HEK293 (cell line): ENCODE data around the gene RASGRF2.

Experiments
- CTCF ChIA-PET: fragments of 350-600 bp; formaldehyde crosslinking; extraction: SDS; loops from one replicate; lab custom pipeline; 2021; ENCODE audit warnings: antibody characterized with exemption; lab: Yijun Ruan, JAX
- POLR2A ChIA-PET: fragments of 300-600 bp; formaldehyde crosslinking; extraction: SDS; loops from one replicate; lab custom pipeline; 2020; ENCODE audit warnings: antibody characterized with exemption, inconsistent platforms; lab: Yijun Ruan, JAX
- H3K27ac ChIP-seq: fragments of 200-500 bp; sonication (Bioruptor generic); 2 replicates; pipeline ENCODE4 v1.5.1; 2014; ENCODE audit warnings: low read depth, low read length, control low read depth, inconsistent platforms; ENCODE audit errors: extremely low read depth
- H3K36me3 ChIP-seq, 2 experiments: fragments of 200-500 bp in 1 of 2; sonication (Bioruptor generic) in 1 of 2; 1 replicate in 1 of 2; 2 replicates in 1 of 2; pipeline ENCODE4 v1.5.1; 2014 to 2017; ENCODE audit warnings: inconsistent platforms in 2 of 2, low read length in 2 of 2; ENCODE audit not compliant: control insufficient read depth in 2 of 2, insufficient read depth in 1 of 2
- H3K4me1 ChIP-seq: fragments of 200-500 bp; sonication (Bioruptor generic); 2 replicates; pipeline ENCODE4 v1.5.1; 2014; ENCODE audit warnings: mild to moderate bottlenecking, low read length, inconsistent platforms; ENCODE audit not compliant: control insufficient read depth, insufficient read depth
- H3K4me3 ChIP-seq: 2 replicates; pipeline ENCODE4 v1.5.1; 2011; ENCODE audit warnings: low read depth, mild to moderate bottlenecking, control low read depth, low read length, moderate library complexity
- H3K9me3 ChIP-seq: fragments of 200-500 bp; sonication (Bioruptor generic); 2 replicates; pipeline ENCODE4 v1.5.1; 2014; ENCODE audit warnings: low read depth, low read length, inconsistent platforms; ENCODE audit not compliant: control insufficient read depth, insufficient read depth
- BCL11A ChIP-seq: fragments of 450-650 bp; formaldehyde crosslinking; IDR thresholded peaks from 2 replicates; pipeline ENCODE4 v1.5.1; 2016; ENCODE audit warnings: low read depth, missing biosample characterization, missing genetic modification characterization
- BCL11B ChIP-seq: fragments of 450-650 bp; formaldehyde crosslinking; IDR thresholded peaks from 2 replicates; pipeline ENCODE4 v1.5.1; 2016; ENCODE audit warnings: low read depth, missing biosample characterization, missing genetic modification characterization
- GLI2 ChIP-seq: fragments of 450-650 bp; formaldehyde crosslinking; IDR thresholded peaks from 2 replicates; pipeline ENCODE4; 2017; ENCODE audit warnings: missing biosample characterization, missing genetic modification characterization, low read depth, borderline replicate concordance
- PRDM6 ChIP-seq: fragments of 450-650 bp; formaldehyde crosslinking; IDR thresholded peaks from 2 replicates; pipeline ENCODE4 v1.5.1; 2017; ENCODE audit warnings: missing biosample characterization, missing genetic modification characterization
- RBAK ChIP-seq: fragments of 450-650 bp; formaldehyde crosslinking; IDR thresholded peaks from 2 replicates; pipeline ENCODE4 v1.5.1; 2016; ENCODE audit warnings: missing biosample characterization, missing genetic modification characterization
- SALL2 ChIP-seq: fragments of 450-650 bp; formaldehyde crosslinking; IDR thresholded peaks from 2 replicates; pipeline ENCODE4 v1.5.0; 2017; ENCODE audit warnings: missing biosample characterization, mild to moderate bottlenecking, missing genetic modification characterization, borderline replicate concordance
- SCRT1 ChIP-seq: fragments of 450-650 bp; formaldehyde crosslinking; IDR thresholded peaks from 2 replicates; pipeline ENCODE4 v1.5.1; 2016; ENCODE audit warnings: missing biosample characterization, missing genetic modification characterization, borderline replicate concordance
- SP3 ChIP-seq: fragments of 450-650 bp; formaldehyde crosslinking; IDR thresholded peaks from 2 replicates; pipeline ENCODE4 v1.5.1; 2016; ENCODE audit warnings: missing biosample characterization, missing genetic modification characterization
- TCF7L2 ChIP-seq: IDR thresholded peaks from 2 replicates; pipeline ENCODE4 v1.6.1; 2011; ENCODE audit warnings: low read depth, mild to moderate bottlenecking, inconsistent platforms, low read length, moderate library complexity, borderline replicate concordance
- WT1 ChIP-seq: fragments of 450-650 bp; formaldehyde crosslinking; IDR thresholded peaks from 2 replicates; pipeline ENCODE4 v1.5.1; 2016; ENCODE audit warnings: missing biosample characterization, missing genetic modification characterization
- ZBTB20 ChIP-seq: fragments of 450-650 bp; formaldehyde crosslinking; IDR thresholded peaks from 2 replicates; pipeline ENCODE4 v1.5.1; 2016; ENCODE audit warnings: missing biosample characterization, missing genetic modification characterization
- ZNF10 ChIP-seq: fragments of 450-650 bp; formaldehyde crosslinking; IDR thresholded peaks from 2 replicates; pipeline ENCODE4 v1.5.1; 2017; ENCODE audit warnings: missing biosample characterization, missing genetic modification characterization
- ZNF133 ChIP-seq: fragments of 450-650 bp; formaldehyde crosslinking; IDR thresholded peaks from 2 replicates; pipeline ENCODE4 v1.5.1; 2016; ENCODE audit warnings: missing biosample characterization, missing genetic modification characterization
- ZNF157 ChIP-seq: fragments of 450-650 bp; formaldehyde crosslinking; IDR thresholded peaks from 2 replicates; pipeline ENCODE4 v1.5.1; 2016; ENCODE audit warnings: missing biosample characterization, missing genetic modification characterization
- ZNF19 ChIP-seq: fragments of 450-650 bp; formaldehyde crosslinking; IDR thresholded peaks from 2 replicates; pipeline ENCODE4; 2016; ENCODE audit warnings: missing biosample characterization, missing genetic modification characterization, low read depth
- ZNF211 ChIP-seq: fragments of 450-650 bp; formaldehyde crosslinking; IDR thresholded peaks from 2 replicates; pipeline ENCODE4 v1.5.1; 2016; ENCODE audit warnings: low read depth, missing biosample characterization, missing genetic modification characterization
- ZNF214 ChIP-seq: fragments of 450-650 bp; formaldehyde crosslinking; IDR thresholded peaks from 2 replicates; pipeline ENCODE4 v1.5.1; 2017; ENCODE audit warnings: missing biosample characterization, mild to moderate bottlenecking, missing genetic modification characterization, borderline replicate concordance
- ZNF239 ChIP-seq: fragments of 450-650 bp; formaldehyde crosslinking; IDR thresholded peaks from 2 replicates; pipeline ENCODE4 v1.5.1; 2016; ENCODE audit warnings: missing biosample characterization, missing genetic modification characterization
- ZNF24 ChIP-seq: fragments of 450-650 bp; formaldehyde crosslinking; IDR thresholded peaks from 2 replicates; pipeline ENCODE4 v1.5.1; 2016; ENCODE audit warnings: missing biosample characterization, missing genetic modification characterization
- ZNF341 ChIP-seq: fragments of 450-650 bp; formaldehyde crosslinking; IDR thresholded peaks from 2 replicates; pipeline ENCODE4; 2016; ENCODE audit warnings: low read depth, missing biosample characterization, missing genetic modification characterization
- ZNF37A ChIP-seq: fragments of 450-650 bp; IDR thresholded peaks from 2 replicates; pipeline ENCODE4 v1.5.1; 2018; ENCODE audit warnings: missing biosample characterization, missing genetic modification characterization
- ZNF426 ChIP-seq: fragments of 450-650 bp; formaldehyde crosslinking; IDR thresholded peaks from 2 replicates; pipeline ENCODE4 v1.5.1; 2017; ENCODE audit warnings: missing biosample characterization, missing genetic modification characterization, mild to moderate bottlenecking, inconsistent platforms, moderate library complexity
- ZNF449 ChIP-seq: fragments of 450-650 bp; formaldehyde crosslinking; IDR thresholded peaks from 2 replicates; pipeline ENCODE4 v1.5.1; 2017; ENCODE audit warnings: missing biosample characterization, mild to moderate bottlenecking, missing genetic modification characterization, moderate library complexity
- ZNF488 ChIP-seq: fragments of 450-650 bp; formaldehyde crosslinking; IDR thresholded peaks from 2 replicates; pipeline ENCODE4 v1.5.1; 2016; ENCODE audit warnings: missing biosample characterization, missing genetic modification characterization
- ZNF621 ChIP-seq: fragments of 450-650 bp; formaldehyde crosslinking; IDR thresholded peaks from 2 replicates; pipeline ENCODE4 v1.5.1; 2017; ENCODE audit warnings: missing biosample characterization, missing genetic modification characterization
- ZNF677 ChIP-seq: fragments of 450-650 bp; IDR thresholded peaks from 2 replicates; pipeline ENCODE4 v1.5.0; 2018; ENCODE audit warnings: missing biosample characterization, mild to moderate bottlenecking, missing genetic modification characterization, moderate library complexity
- ZNF704 ChIP-seq: fragments of 450-650 bp; formaldehyde crosslinking; IDR thresholded peaks from 2 replicates; pipeline ENCODE4 v1.5.1; 2016; ENCODE audit warnings: missing biosample characterization, missing genetic modification characterization
- ZNF830 ChIP-seq: fragments of 450-650 bp; IDR thresholded peaks from 2 replicates; pipeline ENCODE4 v1.5.0; 2018; ENCODE audit warnings: missing biosample characterization, missing genetic modification characterization, low read depth, mild to moderate bottlenecking, moderate library complexity
- ZNF843 ChIP-seq: fragments of 450-650 bp; formaldehyde crosslinking; IDR thresholded peaks from 2 replicates; pipeline ENCODE4 v1.5.1; 2016; ENCODE audit warnings: missing biosample characterization, missing genetic modification characterization
- ZSCAN16 ChIP-seq: fragments of 450-650 bp; formaldehyde crosslinking; IDR thresholded peaks from 2 replicates; pipeline ENCODE4 v1.5.1; 2016; ENCODE audit warnings: missing biosample characterization, missing genetic modification characterization
- ZSCAN30 ChIP-seq: fragments of 450-650 bp; IDR thresholded peaks from 2 replicates; pipeline ENCODE4 v1.5.1; 2018; ENCODE audit warnings: missing biosample characterization, mild to moderate bottlenecking, missing genetic modification characterization, moderate library complexity
- ZSCAN4 ChIP-seq: fragments of 450-650 bp; formaldehyde crosslinking; IDR thresholded peaks from 2 replicates; pipeline ENCODE4 v1.5.1; 2017; ENCODE audit warnings: missing biosample characterization, missing genetic modification characterization
- TF ChIP-seq, protein P1 (sequence below): fragments of 450-650 bp; formaldehyde crosslinking; IDR thresholded peaks from 2 replicates; pipeline ENCODE4 v1.5.1; 2016; ENCODE audit warnings: missing biosample characterization, missing genetic modification characterization

The RASGRF2 gene

DNA sequence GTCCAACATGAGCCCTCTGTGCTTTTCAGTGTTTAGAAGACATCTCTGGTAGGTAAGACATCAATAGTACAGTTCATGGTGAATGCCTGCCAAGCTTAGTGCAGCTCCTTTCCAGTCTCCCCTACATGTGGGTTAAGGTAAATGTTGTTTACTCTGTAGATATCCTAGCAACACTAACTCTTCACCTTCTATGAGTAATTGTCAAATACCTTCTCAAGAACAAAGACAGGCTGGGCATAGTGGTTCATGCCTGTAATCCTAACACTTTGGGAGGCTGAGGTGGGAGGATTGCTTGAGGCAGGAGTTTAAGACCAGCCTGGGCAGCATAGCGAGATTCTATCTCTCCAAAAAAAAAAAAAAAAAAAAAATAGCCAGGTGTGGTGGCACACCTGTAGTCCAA is 18.7 kb upstream of the RASGRF2 start:
- CTCF ChIA-PET = no interaction called here
- Histone ChIP-seq H3K27ac (no peak overlapping the region), H3K36me3 (no peaks in the 10 kb centered on the region), H3K4me1 (no peaks in the 10 kb centered on the region), H3K4me3 (no peak overlapping the region)
- TF ChIP-seq ZNF341 (no peak), ZNF621 (tag by site-specific recombination) (no peak), ZSCAN16 (tag by site-specific recombination) (no peak), ZSCAN4 (tag by site-specific recombination) (no peak), SCRT1 (tag by site-specific recombination) (no peak), ZNF426 (no peak), ZNF449 (tag by site-specific recombination) (no peak), GLI2 (tag by site-specific recombination) (no peak), SALL2 (no peak), ZSCAN30 (tag by site-specific recombination) (no peak), ZNF239 (no peak), TCF7L2 (no peak), PRDM6 (no peak), ZNF24 (no peak), BCL11A (tag by site-specific recombination) (no peak), ZNF677 (tag by site-specific recombination) (no peak)
- TF ChIP-seq, protein P1, sequence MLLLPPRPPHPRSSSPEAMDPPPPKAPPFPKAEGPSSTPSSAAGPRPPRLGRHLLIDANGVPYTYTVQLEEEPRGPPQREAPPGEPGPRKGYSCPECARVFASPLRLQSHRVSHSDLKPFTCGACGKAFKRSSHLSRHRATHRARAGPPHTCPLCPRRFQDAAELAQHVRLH (tag by site-specific recombination) = no peak
- TF ChIP-seq, all 188 proteins: peak for 0
- no peaks in the 10 kb centered on the region for H3K9me3 ChIP-seq
- POLR2A ChIA-PET = no interaction called here

DNA sequence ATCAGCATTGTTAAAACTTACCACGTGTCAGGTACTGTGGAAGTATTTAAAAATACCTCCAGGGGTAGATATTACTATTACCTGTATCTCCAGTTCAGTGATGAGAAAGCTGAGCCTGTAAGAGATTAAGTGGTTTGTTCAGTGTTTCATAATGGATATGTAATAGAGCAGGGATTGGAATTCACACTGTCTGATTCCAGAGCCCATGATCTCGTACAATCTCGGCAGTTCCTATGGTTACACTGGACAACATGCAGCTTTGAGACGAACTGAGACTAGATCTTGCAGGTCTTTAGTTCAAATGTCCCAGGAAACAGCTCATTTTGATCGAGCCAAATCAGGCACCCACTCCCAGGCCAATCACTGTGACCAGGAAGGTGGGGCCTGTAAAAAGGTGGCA is 8.8 kb upstream of the RASGRF2 start:
- Histone ChIP-seq H3K27ac (no peak overlapping the region), H3K36me3 (no peaks in the 10 kb centered on the region), H3K9me3 (no peaks in the 10 kb centered on the region), H3K4me1 (peaks cover under 1% of the 10 kb centered on the region; the same call in 1 of the 2 replicates), H3K4me3 (no peak overlapping the region)
- ChIA-PET CTCF (no interaction called here), POLR2A (no interaction called here)
- TF ChIP-seq SP3 (no peak), ZNF843 (tag by site-specific recombination) (no peak), ZNF214 (no peak), ZNF488 (no peak), RBAK (tag by site-specific recombination) (no peak), ZNF704 (tag by site-specific recombination) (no peak), ZNF10 (tag by site-specific recombination) (no peak), WT1 (tag by site-specific recombination) (no peak), ZNF133 (tag by site-specific recombination) (no peak), ZNF157 (tag by site-specific recombination) (no peak), ZNF830 (tag by site-specific recombination) (no peak), ZNF211 (tag by site-specific recombination) (no peak), ZBTB20 (tag by site-specific recombination) (no peak), BCL11B (no peak), ZNF37A (tag by site-specific recombination) (no peak), ZNF19 (tag by site-specific recombination) (no peak)
